SKM-1 (cell line): ENCODE results near the gene EMC6.
"Not testable (repeated sequence)": the region's sequence is repeated elsewhere in the genome, so short reads cannot be mapped to it uniquely, and the experiment has no call there.

Source experiments
- DNase-seq: peaks from one replicate; lab custom pipeline; 2025; ENCODE audit not compliant: unreplicated experiment; lab: John Stamatoyannopoulos, UW

Gene EMC6

GRCh38 chr17:3679531-3680126, 11.0 kb downstream of the EMC6 start:
- DNase-seq: no peak

DNA sequence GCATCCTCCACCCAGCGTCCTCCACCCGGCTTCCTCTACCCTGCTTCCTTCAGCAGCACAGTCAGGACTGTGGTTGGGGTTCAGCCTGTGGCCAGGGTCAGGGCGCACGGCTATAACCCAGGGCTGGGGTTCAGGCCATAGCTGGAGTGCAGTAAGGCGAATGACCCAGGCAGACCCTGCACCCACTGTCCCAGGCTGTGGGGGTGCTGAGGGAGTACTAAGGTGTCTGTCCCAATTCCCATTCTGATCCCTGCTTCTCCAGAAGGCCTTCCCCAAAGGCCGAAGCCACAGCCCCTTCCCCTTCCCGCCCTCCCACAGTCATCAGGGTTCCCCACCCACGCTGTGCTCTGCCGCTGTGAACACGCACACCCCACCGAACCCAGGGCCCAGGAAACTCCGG, 12.4 kb downstream of the EMC6 start:
- DNase-seq: no peak

GRCh38 chr17:3681565-3681964, 13.0 kb downstream of the EMC6 start:
- no peak for DNase-seq

DNA sequence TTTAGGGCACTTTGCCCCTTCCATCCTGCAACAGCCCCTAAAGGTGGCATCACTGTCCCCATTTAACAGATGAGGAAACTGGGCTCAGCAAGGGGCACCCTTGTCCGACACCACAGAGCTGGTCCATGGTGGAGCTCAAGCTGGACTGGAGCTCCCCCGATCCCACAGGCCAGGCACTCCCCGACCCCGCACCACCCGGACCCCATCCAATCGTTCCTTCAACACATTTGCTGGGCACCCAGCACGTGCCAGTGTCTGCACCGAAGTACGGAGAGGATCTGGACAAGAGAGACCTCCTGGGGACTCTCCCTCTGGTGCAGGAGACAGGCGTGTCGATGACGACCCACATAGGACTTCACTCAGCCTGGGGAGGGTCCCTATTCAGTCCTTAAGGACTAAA, 13.4 kb downstream of the EMC6 start:
- DNase-seq: no peak

DNA sequence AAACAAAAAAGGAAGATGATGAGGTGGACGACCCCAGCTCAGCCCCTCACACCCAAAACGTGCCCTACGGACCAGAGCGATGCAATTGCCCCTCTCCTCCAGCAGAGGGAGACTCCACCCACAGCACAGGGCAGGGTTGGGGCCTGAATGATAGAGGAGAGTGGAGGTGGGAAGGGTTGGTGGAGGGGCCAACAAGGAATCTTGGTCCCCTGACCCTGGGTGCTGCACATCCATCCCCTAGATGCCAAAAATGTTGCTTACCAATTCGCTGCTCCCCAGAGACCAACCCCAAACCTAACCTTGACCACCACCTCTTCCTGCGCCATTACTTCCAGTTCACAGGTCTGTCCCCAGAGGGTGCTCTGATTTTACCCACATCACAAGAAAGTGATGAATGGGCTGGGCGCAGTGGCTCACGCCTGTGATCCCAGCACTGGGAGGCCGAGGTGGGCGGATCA, 14.5 kb downstream of the EMC6 start:
- DNase-seq: no peak

- no peak for DNase-seq
These were observed 16.6 kb downstream of the EMC6 start for GRCh38 chr17:3685174-3685573.

GRCh38 chr17:3688027-3688553, 19.5 kb downstream of the EMC6 start:
- no peak for DNase-seq

DNA sequence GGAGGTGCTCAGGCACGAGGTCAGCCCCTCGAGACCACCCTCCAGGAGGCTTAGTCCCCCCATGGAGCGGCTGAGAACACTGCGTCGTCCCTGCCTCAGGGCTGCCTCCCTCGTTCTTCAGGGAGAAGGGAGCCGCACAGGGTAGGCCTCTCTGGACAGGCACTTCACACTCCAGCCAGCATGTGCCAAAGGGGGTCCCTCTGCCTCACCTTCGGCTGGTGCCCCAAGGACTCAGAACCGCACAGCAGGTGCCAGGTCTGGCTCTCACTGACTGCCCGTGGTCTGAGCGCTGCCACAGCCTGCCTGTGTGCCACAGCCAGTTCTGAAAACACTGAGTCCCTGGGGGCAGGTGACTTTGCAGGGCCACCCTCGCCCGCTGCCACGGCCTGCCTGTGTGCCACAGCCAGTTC, 20.2 kb downstream of the EMC6 start:
- no peak for DNase-seq

DNA sequence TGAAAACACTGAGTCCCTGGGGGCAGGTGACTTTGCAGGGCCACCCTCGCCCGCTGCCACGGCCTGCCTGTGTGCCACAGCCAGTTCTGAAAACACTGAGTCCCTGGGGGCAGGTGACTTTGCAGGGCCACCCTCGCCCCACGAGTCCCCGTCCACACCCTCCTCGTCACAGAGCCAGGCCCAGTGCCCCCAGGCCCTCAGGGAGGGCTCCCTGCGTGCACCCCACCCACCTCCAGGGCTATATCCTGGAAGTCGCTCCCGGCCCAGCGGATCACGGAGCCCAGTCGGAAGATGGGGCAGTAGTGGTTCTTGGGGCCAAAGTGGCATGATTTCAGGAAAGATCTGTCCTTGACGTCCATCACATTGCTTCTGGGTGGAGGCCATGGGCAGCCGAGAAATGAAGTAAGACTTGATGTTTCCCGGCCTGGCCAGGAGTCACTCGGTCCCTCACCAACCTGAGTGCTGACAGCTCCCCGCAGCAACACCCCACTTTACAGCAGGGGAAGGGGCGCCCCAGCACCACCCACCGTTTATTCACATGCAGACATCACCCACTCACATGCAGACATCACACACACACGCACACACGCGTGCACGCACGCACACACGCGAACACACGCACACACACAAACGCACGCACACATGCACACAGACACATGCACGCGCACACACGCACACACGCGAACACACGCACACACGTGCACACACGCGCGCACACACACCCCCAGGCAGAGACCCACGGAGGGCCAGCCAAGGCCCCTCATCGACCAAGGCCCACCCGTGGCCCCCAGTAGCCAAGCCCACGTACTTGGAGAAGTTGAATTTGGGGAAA, 20.9 kb downstream of the EMC6 start:
- DNase-seq: no peak

DNA sequence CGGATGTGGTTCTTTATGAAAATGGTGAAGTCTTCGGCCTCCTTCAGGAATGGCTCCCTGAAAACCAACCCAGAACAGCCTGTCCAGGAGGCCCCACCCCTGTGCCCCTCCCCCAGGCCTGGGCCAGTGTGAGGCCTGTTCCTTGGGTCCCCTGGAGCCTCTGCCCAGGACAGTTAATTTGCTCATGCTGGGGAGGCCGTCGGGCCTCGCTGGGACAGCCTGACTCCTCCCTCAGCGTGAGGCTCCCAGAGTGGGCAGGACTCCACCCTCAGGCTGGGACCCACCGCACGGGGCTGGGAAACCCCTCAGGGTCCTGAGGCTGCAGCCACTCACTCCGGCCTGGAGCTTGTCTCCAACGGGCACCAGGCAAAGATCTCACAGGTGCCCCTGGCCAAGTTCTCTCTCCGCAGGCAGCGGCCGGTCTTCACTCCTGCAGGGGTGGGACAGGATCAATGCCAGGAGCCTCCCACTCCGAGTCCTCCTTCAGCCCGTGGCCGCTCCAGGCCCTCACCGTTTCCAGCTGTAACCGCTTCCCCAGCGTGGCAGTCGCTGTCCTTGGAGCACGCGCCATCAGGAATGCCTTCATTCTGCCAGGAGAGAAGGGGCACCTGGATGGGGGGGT, 21.6 kb downstream of the EMC6 start:
- DNase-seq: no peak

GRCh38 chr17:3691617-3692067, 23.0 kb downstream of the EMC6 start:
- DNase-seq: no peak

- no peak for DNase-seq
These were observed 23.7 kb downstream of the EMC6 start for GRCh38 chr17:3692346-3692745.

- DNase-seq: no peak
These were observed 24.5 kb downstream of the EMC6 start for GRCh38 chr17:3693141-3693540.

- DNase-seq: no peak
These were observed 25.2 kb downstream of the EMC6 start for GRCh38 chr17:3693829-3694231.

GRCh38 chr17:3695129-3695722, 26.6 kb downstream of the EMC6 start:
- no peak for DNase-seq

- peak; percentile 30 for DNase-seq
These were observed 27.3 kb downstream of the EMC6 start, which contains the start of gene P2RX5 for GRCh38 chr17:3695723-3696411. P2RX5 (minus strand) TSS chr17:3696155; CDS start chr17:3696005, 150 bp downstream.

DNA sequence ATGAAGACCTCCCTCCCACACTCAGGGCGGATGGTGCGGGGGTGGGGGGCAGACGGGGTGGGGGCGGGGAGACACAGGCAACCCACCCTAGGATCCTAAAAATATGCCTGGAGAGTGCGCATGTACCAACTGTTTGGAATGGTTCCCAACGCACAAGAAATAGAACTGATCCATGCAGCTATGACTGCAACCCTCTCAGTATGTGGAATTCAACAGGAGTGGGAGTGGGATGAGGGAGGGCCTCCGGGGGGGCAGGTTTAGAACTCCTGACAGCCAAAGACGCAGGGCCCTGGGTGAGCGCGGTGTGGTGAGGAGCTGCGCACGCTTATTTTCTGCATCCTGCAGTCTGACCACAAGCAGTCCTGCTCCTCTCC, 28.5 kb downstream of the EMC6 start:
- no peak for DNase-seq

DNA sequence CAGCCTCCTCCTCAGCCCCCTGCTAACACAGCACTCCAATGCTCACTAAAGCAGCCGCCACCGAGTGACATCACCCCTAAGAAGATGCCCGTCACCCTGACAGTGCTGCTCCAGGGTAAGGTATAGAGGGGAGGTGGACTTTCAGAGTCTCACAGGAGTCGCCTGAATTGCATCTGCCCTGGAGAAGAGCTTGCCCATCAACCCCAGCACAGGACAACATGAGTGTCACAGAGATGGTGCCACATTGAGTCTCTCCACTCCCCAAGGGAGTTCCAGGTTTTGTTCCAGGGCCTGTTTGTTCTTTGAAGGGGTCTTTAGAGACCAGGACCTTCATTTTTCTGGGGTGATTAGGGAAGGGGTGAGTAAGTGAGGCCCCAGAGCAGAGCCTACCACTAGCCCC, 29.5 kb downstream of the EMC6 start:
- DNase-seq: no peak

DNA sequence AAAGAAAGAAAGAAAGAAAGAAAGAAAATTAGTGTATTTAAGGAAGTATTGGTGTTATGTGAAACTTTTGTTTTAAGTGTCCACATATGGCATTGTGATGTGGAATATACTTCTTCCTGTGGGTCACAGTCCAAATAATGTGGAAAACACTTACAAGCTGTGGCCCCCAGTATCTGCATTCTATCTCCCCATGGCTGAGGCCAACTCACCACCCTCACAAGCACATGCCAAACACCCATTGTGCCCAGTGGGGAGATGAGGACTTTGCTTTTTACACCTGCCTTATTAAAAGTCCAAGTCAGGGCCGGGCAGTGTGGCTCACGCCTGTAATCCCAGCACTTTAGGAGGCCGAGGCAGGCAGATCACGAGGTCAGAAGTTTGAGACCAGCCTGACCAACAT, 31.3 kb downstream of the EMC6 start:
- DNase-seq: no peak

DNA sequence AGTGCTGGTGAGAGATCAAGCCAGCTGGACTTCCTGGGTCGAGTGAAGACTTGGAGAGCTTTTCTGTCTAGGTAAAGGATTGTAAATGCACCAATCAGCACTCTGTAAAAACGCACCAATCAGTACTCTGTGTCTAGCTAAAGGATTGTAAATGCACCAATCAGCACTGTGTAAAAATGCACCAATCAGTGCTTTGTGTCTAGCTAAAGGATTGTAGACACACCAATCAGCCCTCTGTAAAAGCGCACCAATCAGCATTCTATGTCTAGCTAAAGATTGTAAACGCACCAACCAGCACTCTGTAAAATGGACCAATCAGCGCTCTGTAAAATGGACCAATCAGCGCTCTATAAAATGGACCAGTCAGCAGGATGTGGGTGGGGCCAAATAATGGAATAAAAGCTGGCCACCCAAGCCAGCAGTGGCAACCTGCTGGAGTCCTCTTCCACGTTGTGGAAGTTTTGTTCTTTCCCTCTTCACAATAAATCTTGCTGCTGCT, 33.5 kb downstream of the EMC6 start:
- DNase-seq: not testable (repeated sequence)
